H1 (cell line): ENCODE data around the gene GARS1. TPM values are rescaled to one million over a fixed set of nuclear protein-coding genes. Genes with fewer than 3 reads are reported as not detected.

Source experiments
- CTCF ChIA-PET: fragments of 300-600 bp; sonication (Branson Sonifier 250); formaldehyde crosslinking; loops from one replicate; lab custom pipeline; 2021; ENCODE audit not compliant: partially characterized antibody; lab: Charles Lee
- POLR2A ChIA-PET: fragments of 300-600 bp; sonication (Branson Sonifier 250); formaldehyde crosslinking; loops from one replicate; lab custom pipeline; 2021; ENCODE audit warnings: inconsistent platforms; ENCODE audit not compliant: partially characterized antibody; lab: Charles Lee
- DNase-seq, 2 experiments: peaks; one replicate each; pipeline versions ENCODE4 v3.0.0 to v3.0.0-alpha.2; 2010 to 2022; ENCODE audit warnings: low spot score in 2 of 2, low read depth in 1 of 2, mixed read lengths in 1 of 2
- FAIRE-seq: peaks from 2 replicates; lab custom pipeline; 2011; peaks lifted over from hg19 to GRCh38; lab: Jason Lieb, UNC
- H2AFZ ChIP-seq: 2 replicates; pipeline ENCODE4 v1.8.1; 2012; ENCODE audit warnings: low read length, inconsistent platforms
- H2AK5ac ChIP-seq: 2 replicates; pipeline ENCODE4 v1.6.1; 2013; ENCODE audit warnings: low read depth, low read length
- H2BK120ac ChIP-seq: replicated peaks from 2 replicates; pipeline ENCODE3; 2013; ENCODE audit warnings: low read depth, low read length, inconsistent platforms
- H2BK12ac ChIP-seq: 2 replicates; pipeline ENCODE4 v1.6.1; 2013; ENCODE audit warnings: low read depth, low read length
- H2BK15ac ChIP-seq: 2 replicates; pipeline ENCODE4 v1.6.1; 2013; ENCODE audit warnings: low read length
- H2BK20ac ChIP-seq: 2 replicates; pipeline ENCODE4 v1.6.1; 2013; ENCODE audit warnings: low read length
- H2BK5ac ChIP-seq: 2 replicates; pipeline ENCODE4 v1.6.1; 2013; ENCODE audit warnings: low read depth, low read length
- H3K14ac ChIP-seq: 2 replicates; pipeline ENCODE4 v1.6.1; 2013; ENCODE audit warnings: inconsistent platforms; ENCODE audit not compliant: insufficient read length
- H3K18ac ChIP-seq: 2 replicates; pipeline ENCODE4 v1.6.1; 2013; ENCODE audit warnings: low read length; ENCODE audit errors: extremely low read depth
- H3K23ac ChIP-seq: 2 replicates; pipeline ENCODE4 v1.6.1; 2013; ENCODE audit warnings: inconsistent platforms; ENCODE audit not compliant: insufficient read length
- H3K23me2 ChIP-seq: 2 replicates; pipeline ENCODE4 v1.6.1; 2013; ENCODE audit warnings: low read depth, low read length
- H3K27ac ChIP-seq: 2 replicates; pipeline ENCODE4 v1.6.1; 2011; ENCODE audit warnings: low read depth, low read length, inconsistent platforms
- H3K27me3 ChIP-seq, 4 experiments: replicated peaks in 1 of 4; 1 replicate in 1 of 4; 2 replicates in 3 of 4; pipeline versions ENCODE4 v1.6.1 to v1.8.1; 2011 to 2013; ENCODE audit warnings: low read length in 3 of 4, mild to moderate bottlenecking in 3 of 4, inconsistent platforms in 2 of 4, mixed read lengths in 2 of 4, moderate library complexity in 1 of 4; ENCODE audit not compliant: control insufficient read depth in 3 of 4, insufficient read depth in 3 of 4; ENCODE audit errors: extremely low read depth in 1 of 4
- H3K36me3 ChIP-seq, 4 experiments: 2 replicates each; pipeline versions ENCODE4 v1.6.1 to v1.8.1; 2011 to 2013; ENCODE audit warnings: mild to moderate bottlenecking in 4 of 4, low read length in 3 of 4, moderate library complexity in 2 of 4, control low read depth in 1 of 4, inconsistent platforms in 1 of 4; ENCODE audit not compliant: insufficient read depth in 4 of 4, control insufficient read depth in 2 of 4
- H3K4ac ChIP-seq: replicated peaks from 2 replicates; pipeline ENCODE3; 2013; ENCODE audit warnings: low read length, low read depth, mixed read lengths, inconsistent platforms; ENCODE audit not compliant: insufficient read length
- H3K4me1 ChIP-seq, 4 experiments: replicated peaks in 1 of 4; 1 replicate in 1 of 4; 2 replicates in 3 of 4; pipeline versions ENCODE4 v1.6.1 to v1.8.1; 2011 to 2013; ENCODE audit warnings: low read length in 3 of 4, inconsistent platforms in 2 of 4, mixed read lengths in 1 of 4; ENCODE audit not compliant: insufficient read depth in 4 of 4, control insufficient read depth in 3 of 4
- H3K4me2 ChIP-seq, 2 experiments: 2 replicates each; pipeline versions ENCODE4 v1.6.1 to v1.8.1; 2011 to 2013; ENCODE audit warnings: low read depth in 2 of 2, low read length in 2 of 2, control low read depth in 1 of 2, inconsistent platforms in 1 of 2, mild to moderate bottlenecking in 1 of 2; ENCODE audit not compliant: insufficient read depth in 1 of 2
- H3K4me3 ChIP-seq, 4 experiments: fragments of 200-600, 300-600 bp in 1 of 4; sonication (generic), shearing (Covaris generic), sonication (Bioruptor Twin) in 1 of 4; 2 replicates each; pipeline versions ENCODE4 v1.5.1 to v1.8.1; 2011 to 2016; ENCODE audit warnings: low read length in 4 of 4, low read depth in 3 of 4, control low read depth in 2 of 4, inconsistent platforms in 2 of 4, mild to moderate bottlenecking in 2 of 4, mixed read lengths in 1 of 4, moderate library complexity in 1 of 4; ENCODE audit not compliant: insufficient read depth in 2 of 4; ENCODE audit errors: extremely low read depth in 1 of 4
- H3K56ac ChIP-seq: replicated peaks from 2 replicates; pipeline ENCODE3; 2013; ENCODE audit warnings: low read depth, mild to moderate bottlenecking, mixed read lengths, low read length, inconsistent platforms; ENCODE audit not compliant: insufficient read length
- H3K79me1 ChIP-seq: 2 replicates; pipeline ENCODE4 v1.6.1; 2013; ENCODE audit warnings: low read depth, low read length, control low read depth
- H3K79me2 ChIP-seq, 2 experiments: 2 replicates each; pipeline versions ENCODE4 v1.6.1 to v1.8.1; 2012 to 2013; ENCODE audit warnings: low read length in 2 of 2, mild to moderate bottlenecking in 2 of 2, inconsistent platforms in 1 of 2; ENCODE audit not compliant: insufficient read depth in 2 of 2, control insufficient read depth in 1 of 2
- H3K9ac ChIP-seq, 4 experiments: replicated peaks in 1 of 4; 1 replicate in 1 of 4; 2 replicates in 3 of 4; pipeline versions ENCODE4 v1.6.1 to v1.8.1; 2011 to 2013; ENCODE audit warnings: low read depth in 3 of 4, low read length in 3 of 4, control low read depth in 2 of 4, mild to moderate bottlenecking in 2 of 4, moderate library complexity in 2 of 4, inconsistent platforms in 1 of 4; ENCODE audit errors: extremely low read depth in 1 of 4
- H3K9me3 ChIP-seq, 2 experiments: 2 replicates each; pipeline versions ENCODE4 v1.6.1 to v1.8.1; 2012 to 2013; ENCODE audit warnings: mild to moderate bottlenecking in 2 of 2, moderate library complexity in 2 of 2, control low read depth in 1 of 2, inconsistent platforms in 1 of 2, low read depth in 1 of 2, low read length in 1 of 2, mixed read lengths in 1 of 2; ENCODE audit not compliant: insufficient read depth in 2 of 2
- H4K20me1 ChIP-seq, 2 experiments: replicated peaks in 1 of 2; 2 replicates each; pipeline versions ENCODE3 to v1.8.1; 2011 to 2013; ENCODE audit warnings: inconsistent platforms in 2 of 2, low read length in 2 of 2, mild to moderate bottlenecking in 1 of 2; ENCODE audit not compliant: insufficient read depth in 2 of 2, control insufficient read depth in 1 of 2
- H4K5ac ChIP-seq: 2 replicates; pipeline ENCODE4 v1.6.1; 2013; ENCODE audit warnings: low read length, low read depth, mixed read lengths, inconsistent platforms; ENCODE audit not compliant: insufficient read length
- H4K8ac ChIP-seq: 2 replicates; pipeline ENCODE4 v1.8.0; 2013; ENCODE audit warnings: mild to moderate bottlenecking, moderate library complexity, low read length, inconsistent platforms; ENCODE audit not compliant: insufficient read depth; ENCODE audit errors: extremely low read depth
- H4K91ac ChIP-seq: replicated peaks from 2 replicates; pipeline ENCODE3; 2013; ENCODE audit warnings: low read length, mixed read lengths, inconsistent platforms; ENCODE audit not compliant: insufficient read length
- ASH2L ChIP-seq: fragments of 200-600, 300-600 bp; sonication (generic); IDR thresholded peaks from one replicate; pipeline ENCODE4 v1.7.1; 2017; ENCODE audit warnings: low read length
- ATF3 ChIP-seq: IDR thresholded peaks from 2 replicates; pipeline ENCODE4 v1.6.1; 2011; ENCODE audit warnings: low read depth, mild to moderate bottlenecking, low read length; ENCODE audit not compliant: insufficient read depth
- BCL11A ChIP-seq, 2 experiments: IDR thresholded peaks; one replicate each; pipeline ENCODE4 v1.6.1; 2011; ENCODE audit warnings: low read depth in 2 of 2, low read length in 2 of 2, mild to moderate bottlenecking in 2 of 2
- FOSL1 ChIP-seq: IDR thresholded peaks from 2 replicates; pipeline ENCODE4 v1.6.1; 2011; ENCODE audit warnings: mild to moderate bottlenecking, low read depth, low read length, moderate library complexity; ENCODE audit not compliant: insufficient read depth
- GTF2F1 ChIP-seq: IDR thresholded peaks from 2 replicates; pipeline ENCODE4 v1.6.1; 2012; ENCODE audit warnings: low read depth, low read length, improper control_type of control experiment, borderline replicate concordance
- KDM4A ChIP-seq: IDR thresholded peaks from one replicate; pipeline ENCODE4 v1.7.1; 2012; ENCODE audit warnings: low read depth, mild to moderate bottlenecking, moderate library complexity, low read length, inconsistent platforms; ENCODE audit not compliant: severe bottlenecking
- RAD21 ChIP-seq, 2 experiments: IDR thresholded peaks in 1 of 2; conservative IDR thresholded peaks in 1 of 2; 2 replicates each; pipeline ENCODE4 v1.6.1; 2011; ENCODE audit warnings: low read depth in 2 of 2, low read length in 2 of 2, improper control_type of control experiment in 1 of 2, inconsistent platforms in 1 of 2, mild to moderate bottlenecking in 1 of 2, moderate library complexity in 1 of 2
- RNF2 ChIP-seq: fragments of 200-900, 300-1000 bp; sonication (generic); IDR thresholded peaks from 2 replicates; pipeline ENCODE4 v1.7.1; 2016; ENCODE audit warnings: borderline replicate concordance, low read depth, mild to moderate bottlenecking, antibody characterized with exemption, low read length; ENCODE audit not compliant: poor library complexity, severe bottlenecking; ENCODE audit errors: missing control alignments
- SIN3A ChIP-seq, 2 experiments: IDR thresholded peaks in 1 of 2; conservative IDR thresholded peaks in 1 of 2; 2 replicates each; pipeline ENCODE4 v1.6.1; 2011 to 2012; ENCODE audit warnings: low read length in 2 of 2, improper control_type of control experiment in 1 of 2, low read depth in 1 of 2, mild to moderate bottlenecking in 1 of 2
- SP1 ChIP-seq: IDR thresholded peaks from 2 replicates; pipeline ENCODE4 v1.6.1; 2011; ENCODE audit warnings: low read depth, low read length
- TBP ChIP-seq: IDR thresholded peaks from 2 replicates; pipeline ENCODE4 v1.6.1; 2011; ENCODE audit warnings: low read depth, low read length, improper control_type of control experiment
- TEAD4 ChIP-seq: IDR thresholded peaks from 2 replicates; pipeline ENCODE4 v1.6.1; 2012; ENCODE audit warnings: low read depth, low read length, inconsistent platforms, mixed read lengths
- YY1 ChIP-seq: IDR thresholded peaks from 2 replicates; pipeline ENCODE4 v1.6.1; 2011; ENCODE audit warnings: low read depth, mild to moderate bottlenecking, low read length
- WGBS, 2 experiments: shearing (Covaris generic) in 1 of 2; methylation state at CpG; one replicate each; pipeline versions ENCODE4 v1.1.6 to v1.1.7; 2013 to 2015; ENCODE audit warnings: low lambda C conversion rate in 2 of 2, mixed read lengths in 2 of 2, inconsistent platforms in 1 of 2, low coverage in 1 of 2, missing lambda C conversion rate in 1 of 2; ENCODE audit not compliant: insufficient replicate concordance in 2 of 2, insufficient coverage in 1 of 2, insufficient read length in 1 of 2; ENCODE audit errors: extremely low coverage in 1 of 2, missing lambda C conversion rate in 1 of 2; 5-methylcytosine and 5-hydroxymethylcytosine counted together
- polyA plus RNA-seq, 7 experiments: library from polyadenylated mRNA; depleted of rRNA in 3 of 7; stranded (reverse) in 5 of 7; unstranded in 2 of 7; fragments of >200 nt in 5 of 7; fragments of 200-250 nt in 2 of 7; gene quantifications; 1 replicate in 5 of 7; 2 replicates in 1 of 7; 4 replicates in 1 of 7; pipeline versions ENCODE4 v1.2.1 to v1.2.3, GENCODE V29; 2011 to 2013; ENCODE audit warnings: missing spikeins in 2 of 7, mixed read lengths in 2 of 7
- total RNA-seq: library from RNA; stranded (reverse); fragmentation: NEBNext Ultra II Directional; extraction: Animal tissue kit (Norgen Biotek cat#: 25700); gene quantifications from 2 replicates; pipeline ENCODE4 v1.2.1, GENCODE V29; 2021

GARS1 gene
- total and polyA plus RNA-seq, 2 of the 8 experiments (the other 6 are each of a cell fraction or from before 2014, with no cell fraction given) = 270 to 476 TPM

- peaks cover 0 to 8% (median 4%) of the 10 kb centered on the region in 4 experiments; a peak in 4 of 7 replicates for H3K4me1 ChIP-seq
- H4K8ac ChIP-seq = no peak overlapping the region
- CTCF ChIA-PET = interaction anchor here (0.9 to 7.5 kb wide), 10 partner anchors 11 to 80 kb away, joined by 3 to 68 read pairs (median 11); partner anchors contain the start of gene CRHR2
- H3K4ac ChIP-seq = no peak overlapping the region
- H3K79me2 ChIP-seq = no peaks in the 10 kb centered on the region
- no peaks in the 10 kb centered on the region; a peak in 1 of 7 replicates for H3K27me3 ChIP-seq
- H3K9me3 ChIP-seq = no peaks in the 10 kb centered on the region
- H4K91ac ChIP-seq = no peak overlapping the region
- POLR2A ChIA-PET = interaction anchor here (1.0 to 2.2 kb wide), 4 partner anchors 11 to 22 kb away, joined by 4 to 14 read pairs (median 8); no protein-coding TSS in a partner anchor
- H3K79me1 ChIP-seq = no peaks in the 10 kb centered on the region; the same call in 1 of the 2 replicates
- H2BK15ac ChIP-seq = no peak overlapping the region
- H4K20me1 ChIP-seq = peaks cover 0 to 6% of the 10 kb centered on the region in 2 experiments
- H2AFZ ChIP-seq = no peak overlapping the region
- H4K5ac ChIP-seq = no peak overlapping the region
- H3K4me3 ChIP-seq = no peak overlapping the region
- H2BK5ac ChIP-seq = no peak overlapping the region
- H3K36me3 ChIP-seq = no peaks in the 10 kb centered on the region; a peak in 1 of 8 replicates
- no peak overlapping the region for H2AK5ac ChIP-seq
- no peak overlapping the region for H2BK20ac ChIP-seq
- FAIRE-seq (no peak), DNase-seq (no peak)
- H3K27ac ChIP-seq = no peak overlapping the region
- no peak overlapping the region for H3K4me2 ChIP-seq
- no peak overlapping the region for H3K23ac ChIP-seq
- no peaks in the 10 kb centered on the region for H3K23me2 ChIP-seq
- H3K18ac ChIP-seq = no peak overlapping the region
- 82% methylated on average over 8 of the region's 8 CpGs; no CpG with 5 or more reads in 1 of the 2 experiments for WGBS, 2 experiments
- H3K9ac ChIP-seq = no peak overlapping the region
- H3K56ac ChIP-seq = no peak overlapping the region
- H3K14ac ChIP-seq = no peak overlapping the region
- H2BK12ac ChIP-seq = no peak overlapping the region
- no peak overlapping the region for H2BK120ac ChIP-seq
- TF ChIP-seq FOSL1 = no peak
- no peak for TF ChIP-seq RAD21 (IDR thresholded peaks at IDR 0.05 in 1 of 2, conservative IDR thresholded peaks at IDR 0.05 in 1 of 2; ENCODE audit: low read depth in 2 of 2, low read length in 2 of 2)
- TF ChIP-seq SIN3A (conservative IDR thresholded peaks at IDR 0.05 in 1 of 2, IDR thresholded peaks at IDR 0.05 in 1 of 2; ENCODE audit: low read depth in 1 of 2, low read length in 2 of 2) = no peak
- no peak for TF ChIP-seq ASH2L
- TF ChIP-seq GTF2F1 = no peak
- TF ChIP-seq KDM4A = no peak
- no peak for TF ChIP-seq BCL11A (IDR thresholded peaks at IDR 0.05; ENCODE audit: low read depth in 2 of 2, low read length in 2 of 2)
- no peak for TF ChIP-seq TEAD4
- TF ChIP-seq ATF3 = no peak
- TF ChIP-seq RNF2 = no peak
- TF ChIP-seq SP1 = no peak
- TF ChIP-seq TBP = no peak
- TF ChIP-seq YY1 = no peak
These were observed 70.4 kb downstream of the GARS1 start for GRCh38 chr7:30665043-30665442.
